ENCODE measurements around the gene RTL5.

DNA sequence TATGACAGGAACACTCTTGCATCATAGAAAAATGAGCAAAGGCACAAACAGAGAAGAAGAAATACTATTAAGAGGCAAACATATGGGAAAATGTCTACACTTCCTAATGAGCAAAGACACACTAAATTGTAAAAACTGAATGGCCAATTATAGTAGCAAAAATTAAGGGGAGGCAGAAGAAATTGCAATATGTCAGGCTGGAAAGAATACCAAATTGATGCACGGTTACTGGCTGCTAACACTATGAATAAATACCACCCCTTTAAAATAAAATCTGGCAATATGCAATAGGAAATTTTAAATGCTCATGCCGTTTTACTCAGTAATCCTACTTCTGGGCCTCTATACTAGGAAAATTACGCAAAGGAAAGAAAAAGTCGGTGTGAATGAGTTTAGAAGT lies 33.8 kb upstream of the RTL5 start:
- TF ChIP-seq, protein P1, sequence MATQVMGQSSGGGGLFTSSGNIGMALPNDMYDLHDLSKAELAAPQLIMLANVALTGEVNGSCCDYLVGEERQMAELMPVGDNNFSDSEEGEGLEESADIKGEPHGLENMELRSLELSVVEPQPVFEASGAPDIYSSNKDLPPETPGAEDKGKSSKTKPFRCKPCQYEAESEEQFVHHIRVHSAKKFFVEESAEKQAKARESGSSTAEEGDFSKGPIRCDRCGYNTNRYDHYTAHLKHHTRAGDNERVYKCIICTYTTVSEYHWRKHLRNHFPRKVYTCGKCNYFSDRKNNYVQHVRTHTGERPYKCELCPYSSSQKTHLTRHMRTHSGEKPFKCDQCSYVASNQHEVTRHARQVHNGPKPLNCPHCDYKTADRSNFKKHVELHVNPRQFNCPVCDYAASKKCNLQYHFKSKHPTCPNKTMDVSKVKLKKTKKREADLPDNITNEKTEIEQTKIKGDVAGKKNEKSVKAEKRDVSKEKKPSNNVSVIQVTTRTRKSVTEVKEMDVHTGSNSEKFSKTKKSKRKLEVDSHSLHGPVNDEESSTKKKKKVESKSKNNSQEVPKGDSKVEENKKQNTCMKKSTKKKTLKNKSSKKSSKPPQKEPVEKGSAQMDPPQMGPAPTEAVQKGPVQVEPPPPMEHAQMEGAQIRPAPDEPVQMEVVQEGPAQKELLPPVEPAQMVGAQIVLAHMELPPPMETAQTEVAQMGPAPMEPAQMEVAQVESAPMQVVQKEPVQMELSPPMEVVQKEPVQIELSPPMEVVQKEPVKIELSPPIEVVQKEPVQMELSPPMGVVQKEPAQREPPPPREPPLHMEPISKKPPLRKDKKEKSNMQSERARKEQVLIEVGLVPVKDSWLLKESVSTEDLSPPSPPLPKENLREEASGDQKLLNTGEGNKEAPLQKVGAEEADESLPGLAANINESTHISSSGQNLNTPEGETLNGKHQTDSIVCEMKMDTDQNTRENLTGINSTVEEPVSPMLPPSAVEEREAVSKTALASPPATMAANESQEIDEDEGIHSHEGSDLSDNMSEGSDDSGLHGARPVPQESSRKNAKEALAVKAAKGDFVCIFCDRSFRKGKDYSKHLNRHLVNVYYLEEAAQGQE (IDR thresholded peaks at IDR 0.05), result no peak
- TF ChIP-seq, protein P2, sequence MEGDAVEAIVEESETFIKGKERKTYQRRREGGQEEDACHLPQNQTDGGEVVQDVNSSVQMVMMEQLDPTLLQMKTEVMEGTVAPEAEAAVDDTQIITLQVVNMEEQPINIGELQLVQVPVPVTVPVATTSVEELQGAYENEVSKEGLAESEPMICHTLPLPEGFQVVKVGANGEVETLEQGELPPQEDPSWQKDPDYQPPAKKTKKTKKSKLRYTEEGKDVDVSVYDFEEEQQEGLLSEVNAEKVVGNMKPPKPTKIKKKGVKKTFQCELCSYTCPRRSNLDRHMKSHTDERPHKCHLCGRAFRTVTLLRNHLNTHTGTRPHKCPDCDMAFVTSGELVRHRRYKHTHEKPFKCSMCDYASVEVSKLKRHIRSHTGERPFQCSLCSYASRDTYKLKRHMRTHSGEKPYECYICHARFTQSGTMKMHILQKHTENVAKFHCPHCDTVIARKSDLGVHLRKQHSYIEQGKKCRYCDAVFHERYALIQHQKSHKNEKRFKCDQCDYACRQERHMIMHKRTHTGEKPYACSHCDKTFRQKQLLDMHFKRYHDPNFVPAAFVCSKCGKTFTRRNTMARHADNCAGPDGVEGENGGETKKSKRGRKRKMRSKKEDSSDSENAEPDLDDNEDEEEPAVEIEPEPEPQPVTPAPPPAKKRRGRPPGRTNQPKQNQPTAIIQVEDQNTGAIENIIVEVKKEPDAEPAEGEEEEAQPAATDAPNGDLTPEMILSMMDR (IDR thresholded peaks at IDR 0.05; ENCODE audit: low read depth, low read length, missing input control), result no peak
- no peak for TF ChIP-seq JUND (IDR thresholded peaks at IDR 0.05)
- no peak for TF ChIP-seq HNF4A (conservative IDR thresholded peaks at IDR 0.05)
- no peak for TF ChIP-seq RAD21 (IDR thresholded peaks at IDR 0.05)
- TF ChIP-seq SP1 (IDR thresholded peaks at IDR 0.05), result no peak
- TF ChIP-seq, protein P3, sequence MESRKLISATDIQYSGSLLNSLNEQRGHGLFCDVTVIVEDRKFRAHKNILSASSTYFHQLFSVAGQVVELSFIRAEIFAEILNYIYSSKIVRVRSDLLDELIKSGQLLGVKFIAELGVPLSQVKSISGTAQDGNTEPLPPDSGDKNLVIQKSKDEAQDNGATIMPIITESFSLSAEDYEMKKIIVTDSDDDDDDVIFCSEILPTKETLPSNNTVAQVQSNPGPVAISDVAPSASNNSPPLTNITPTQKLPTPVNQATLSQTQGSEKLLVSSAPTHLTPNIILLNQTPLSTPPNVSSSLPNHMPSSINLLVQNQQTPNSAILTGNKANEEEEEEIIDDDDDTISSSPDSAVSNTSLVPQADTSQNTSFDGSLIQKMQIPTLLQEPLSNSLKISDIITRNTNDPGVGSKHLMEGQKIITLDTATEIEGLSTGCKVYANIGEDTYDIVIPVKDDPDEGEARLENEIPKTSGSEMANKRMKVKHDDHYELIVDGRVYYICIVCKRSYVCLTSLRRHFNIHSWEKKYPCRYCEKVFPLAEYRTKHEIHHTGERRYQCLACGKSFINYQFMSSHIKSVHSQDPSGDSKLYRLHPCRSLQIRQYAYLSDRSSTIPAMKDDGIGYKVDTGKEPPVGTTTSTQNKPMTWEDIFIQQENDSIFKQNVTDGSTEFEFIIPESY (IDR thresholded peaks at IDR 0.05), result no peak
